ENCODE measurements around the gene SLC6A2.

- no peak for TF ChIP-seq CTCF (IDR thresholded peaks at IDR 0.05)
- TF ChIP-seq POLR2A (IDR thresholded peaks at IDR 0.05): no peak
- TF ChIP-seq POLR2AphosphoS5 (IDR thresholded peaks at IDR 0.05): no peak
These were observed 4.2 kb downstream of the SLC6A2 start for GRCh38 chr16:55660026-55660425.
